22Rv1 (cell line): ENCODE measurements around the gene NRF1.

Source experiments
- ZFX ChIP-seq: fragments of 450-650 bp; IDR thresholded peaks from 2 replicates; pipeline ENCODE4 v1.6.1; 2017; ENCODE audit warnings: antibody characterized with exemption, borderline replicate concordance
- TF ChIP-seq, protein P1 (sequence below): fragments of 450-650 bp; IDR thresholded peaks from 2 replicates; pipeline ENCODE4 v1.5.1; 2017; ENCODE audit warnings: mild to moderate bottlenecking

GRCh38 chr7:129642871-129643549 is 31.5 kb downstream of the NRF1 start:
- TF ChIP-seq, protein P1, sequence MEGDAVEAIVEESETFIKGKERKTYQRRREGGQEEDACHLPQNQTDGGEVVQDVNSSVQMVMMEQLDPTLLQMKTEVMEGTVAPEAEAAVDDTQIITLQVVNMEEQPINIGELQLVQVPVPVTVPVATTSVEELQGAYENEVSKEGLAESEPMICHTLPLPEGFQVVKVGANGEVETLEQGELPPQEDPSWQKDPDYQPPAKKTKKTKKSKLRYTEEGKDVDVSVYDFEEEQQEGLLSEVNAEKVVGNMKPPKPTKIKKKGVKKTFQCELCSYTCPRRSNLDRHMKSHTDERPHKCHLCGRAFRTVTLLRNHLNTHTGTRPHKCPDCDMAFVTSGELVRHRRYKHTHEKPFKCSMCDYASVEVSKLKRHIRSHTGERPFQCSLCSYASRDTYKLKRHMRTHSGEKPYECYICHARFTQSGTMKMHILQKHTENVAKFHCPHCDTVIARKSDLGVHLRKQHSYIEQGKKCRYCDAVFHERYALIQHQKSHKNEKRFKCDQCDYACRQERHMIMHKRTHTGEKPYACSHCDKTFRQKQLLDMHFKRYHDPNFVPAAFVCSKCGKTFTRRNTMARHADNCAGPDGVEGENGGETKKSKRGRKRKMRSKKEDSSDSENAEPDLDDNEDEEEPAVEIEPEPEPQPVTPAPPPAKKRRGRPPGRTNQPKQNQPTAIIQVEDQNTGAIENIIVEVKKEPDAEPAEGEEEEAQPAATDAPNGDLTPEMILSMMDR, result no peak
- TF ChIP-seq ZFX, result no peak
